Erythroblast (primary cell): ENCODE results near the gene P2RY14.

Experiments
- GATA1 ChIP-seq: IDR thresholded peaks from 2 replicates; pipeline ENCODE4 v1.6.1; 2011; ENCODE audit warnings: low read depth, mild to moderate bottlenecking, control low read depth, low read length, moderate library complexity
- POLR2A ChIP-seq: IDR thresholded peaks from 2 replicates; pipeline ENCODE4 v1.6.1; 2011; ENCODE audit warnings: mild to moderate bottlenecking, low read length

DNA sequence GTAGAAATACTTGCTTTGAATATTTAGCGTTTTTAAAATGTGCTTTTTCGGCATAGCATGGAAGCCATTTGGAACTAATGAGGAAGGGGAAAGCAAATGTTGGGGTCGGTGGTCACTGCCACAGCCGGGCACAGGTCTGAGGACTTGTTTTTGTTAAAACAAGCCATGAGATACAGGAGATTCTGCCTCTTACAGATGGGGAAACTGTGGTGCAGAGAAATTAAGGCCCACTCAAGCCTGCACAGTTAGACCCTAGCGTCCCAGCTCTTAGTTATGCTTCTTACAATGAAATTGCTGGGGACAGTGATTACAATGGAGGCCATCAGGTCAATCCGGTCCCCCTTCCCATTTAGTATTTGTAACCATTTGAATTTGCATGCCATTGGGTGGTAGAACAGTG, 72.9 kb downstream of the P2RY14 start:
- TF ChIP-seq POLR2A (no peak), GATA1 (no peak)
